GM18526 (cell line): ENCODE measurements around the gene CDC16.

Experiments used
- POLR2A ChIP-seq: IDR thresholded peaks from 3 replicates; pipeline ENCODE4 v1.6.1; 2011; ENCODE audit not compliant: insufficient read length; ENCODE audit errors: extremely low read depth

CDC16 gene

GRCh38 chr13:114225610-114226009, 9.1 kb upstream of the CDC16 start:
- no peak for TF ChIP-seq POLR2A

GRCh38 chr13:114226088-114226487, 8.6 kb upstream of the CDC16 start:
- no peak for TF ChIP-seq POLR2A

GRCh38 chr13:114226699-114227323, 7.9 kb upstream of the CDC16 start:
- TF ChIP-seq POLR2A: no peak

GRCh38 chr13:114227528-114227927, 7.2 kb upstream of the CDC16 start:
- TF ChIP-seq POLR2A: no peak

- TF ChIP-seq POLR2A: no peak
Measured at GRCh38 chr13:114228176-114228575, 6.5 kb upstream of the CDC16 start.

GRCh38 chr13:114229506-114229905, 5.2 kb upstream of the CDC16 start:
- no peak for TF ChIP-seq POLR2A

- TF ChIP-seq POLR2A: no peak
Measured at GRCh38 chr13:114230117-114230516, 4.6 kb upstream of the CDC16 start.

GRCh38 chr13:114230575-114230974, 4.1 kb upstream of the CDC16 start:
- no peak for TF ChIP-seq POLR2A

GRCh38 chr13:114231886-114232285, 2.8 kb upstream of the CDC16 start:
- TF ChIP-seq POLR2A: no peak

GRCh38 chr13:114234266-114234644, 442 bp upstream of the CDC16 start:
- no peak for TF ChIP-seq POLR2A

GRCh38 chr13:114235697-114236096, 1.0 kb downstream of the CDC16 start:
- TF ChIP-seq POLR2A: no peak

GRCh38 chr13:114236227-114236626, 1.5 kb downstream of the CDC16 start:
- no peak for TF ChIP-seq POLR2A

GRCh38 chr13:114237415-114238112, 2.9 kb downstream of the CDC16 start:
- no peak for TF ChIP-seq POLR2A

- no peak for TF ChIP-seq POLR2A
Measured at GRCh38 chr13:114241918-114242317, 7.2 kb downstream of the CDC16 start.

- TF ChIP-seq POLR2A: no peak
Measured at GRCh38 chr13:114243971-114244370, 9.3 kb downstream of the CDC16 start.

GRCh38 chr13:114244637-114245036, 9.9 kb downstream of the CDC16 start:
- no peak for TF ChIP-seq POLR2A

GRCh38 chr13:114248011-114248410, 13.3 kb downstream of the CDC16 start:
- TF ChIP-seq POLR2A: no peak
